Skeletal muscle tissue (tissue), 4 donors: ENCODE measurements around the gene DHRS7B. TPM values are rescaled to one million over a fixed set of nuclear protein-coding genes. Genes with fewer than 3 reads are reported as not detected.
"Not testable (repeated sequence)": the region's sequence is repeated elsewhere in the genome, so short reads cannot be mapped to it uniquely, and the experiment has no call there.

Experiments
- H3K27ac ChIP-seq: one replicate; pipeline ENCODE4 v1.7.0; 2013; ENCODE audit warnings: mild to moderate bottlenecking, low read depth, low read length, inconsistent platforms
- H3K27me3 ChIP-seq, 3 donors: one replicate each; pipeline ENCODE4 v1.7.0; 2013; ENCODE audit warnings: low read length in 3 of 3; ENCODE audit not compliant: control insufficient read depth in 3 of 3, insufficient read depth in 3 of 3
- H3K36me3 ChIP-seq, 3 donors: one replicate each; pipeline ENCODE4 v1.7.0; 2013; ENCODE audit warnings: low read length in 3 of 3; ENCODE audit not compliant: control insufficient read depth in 3 of 3, insufficient read depth in 3 of 3
- H3K4me1 ChIP-seq, 3 donors: one replicate each; pipeline ENCODE4 v1.7.0; 2013; ENCODE audit warnings: low read length in 3 of 3, mild to moderate bottlenecking in 3 of 3; ENCODE audit not compliant: control insufficient read depth in 3 of 3, insufficient read depth in 3 of 3
- H3K4me3 ChIP-seq, 3 donors: one replicate each; pipeline ENCODE4 v1.7.0; 2013; ENCODE audit warnings: low read length in 3 of 3
- H3K9ac ChIP-seq, 3 donors: one replicate each; pipeline ENCODE4 v1.7.0; 2013; ENCODE audit warnings: low read length in 3 of 3, mild to moderate bottlenecking in 3 of 3, moderate library complexity in 2 of 3, low read depth in 1 of 3
- H3K9me3 ChIP-seq, 3 donors: one replicate each; pipeline ENCODE4 v1.7.0; 2013; ENCODE audit warnings: low read length in 3 of 3; ENCODE audit not compliant: control insufficient read depth in 3 of 3
- total RNA-seq: library from RNA; depleted of rRNA; stranded (reverse); fragments of >200 nt; gene quantifications from one replicate; pipeline ENCODE4 v1.2.3, GENCODE V29; 2014
- donor health status: Osteomylitis.

The DHRS7B gene
- total RNA-seq, 1 donor from 2014 or later: 29.7 TPM

DNA sequence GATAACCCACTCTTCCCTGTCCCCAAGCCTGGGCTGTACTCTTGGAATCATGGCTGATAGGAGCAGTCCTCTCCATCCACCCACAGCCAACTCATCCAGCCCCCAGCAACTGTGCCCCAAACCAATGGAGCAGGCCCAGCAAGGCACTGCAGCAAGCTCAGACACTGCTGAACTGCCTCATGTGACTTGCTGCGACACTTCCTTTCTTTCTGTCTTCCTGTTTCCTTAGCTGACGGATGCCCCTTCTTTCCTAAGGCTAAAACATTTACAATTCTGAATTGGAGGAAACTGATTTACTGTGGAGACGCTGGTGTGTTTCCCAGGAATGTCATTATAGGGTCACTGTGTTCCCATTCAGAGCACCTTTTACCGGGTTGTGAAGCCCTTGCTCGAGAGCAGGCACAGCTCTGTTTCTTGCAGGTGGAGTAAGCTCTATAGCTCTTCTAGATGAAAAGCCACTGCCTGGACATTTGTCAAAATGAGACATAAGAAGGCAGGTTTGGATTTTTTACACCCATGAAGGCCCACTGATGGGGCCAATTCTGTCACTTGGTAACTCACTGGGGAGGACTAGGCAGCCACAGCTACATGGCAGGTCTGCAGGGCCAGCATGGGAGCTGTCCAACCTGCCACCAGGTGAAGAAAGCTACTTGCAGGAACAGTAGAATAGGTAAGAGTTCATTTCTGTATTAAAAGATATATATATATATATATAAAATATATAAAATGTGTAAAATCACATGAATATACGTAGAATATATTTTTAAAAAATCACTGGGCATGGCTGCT is 59.8 kb downstream of the DHRS7B start:
- peak overlapping the region in 1 of 3 donors; percentile 8 for H3K9ac ChIP-seq
- no peaks in the 10 kb centered on the region for H3K9me3 ChIP-seq
- H3K36me3 ChIP-seq: peaks cover 33 to 44% (median 34%) of the 10 kb centered on the region in 3 donors
- no peaks in the 10 kb centered on the region for H3K27me3 ChIP-seq
- peaks cover 38 to 46% (median 41%) of the 10 kb centered on the region in 3 donors for H3K4me1 ChIP-seq
- H3K4me3 ChIP-seq: peak overlapping the region in 1 of 3 donors; percentile 23
- H3K27ac ChIP-seq: no peak overlapping the region

DNA sequence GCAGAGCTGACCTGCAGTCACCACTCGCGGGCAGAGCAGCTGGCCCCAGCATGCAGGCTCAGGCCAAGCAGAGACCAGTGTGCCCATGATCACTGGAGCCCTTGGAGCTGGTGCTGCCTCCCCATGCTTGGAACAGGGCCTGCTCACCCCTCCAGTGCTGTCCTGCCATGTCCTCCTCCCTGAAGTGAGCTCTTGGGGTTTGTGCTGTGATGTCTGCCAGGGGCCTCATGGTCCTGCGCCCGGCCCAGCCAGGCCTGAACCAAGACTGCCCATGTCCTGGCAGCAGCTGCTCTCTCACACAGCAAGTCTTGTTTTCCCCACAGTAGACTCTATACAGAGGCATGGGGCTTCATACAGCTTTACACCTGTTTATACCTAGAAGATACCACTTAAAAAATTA is 62.6 kb downstream of the DHRS7B start:
- Histone ChIP-seq H3K27ac (no peak overlapping the region), H3K27me3 (no peaks in the 10 kb centered on the region), H3K9me3 (no peaks in the 10 kb centered on the region), H3K9ac (peak overlapping the region in 2 of 3 donors; percentile 33 to 47), H3K36me3 (peaks cover 24 to 36% (median 24%) of the 10 kb centered on the region in 3 donors), H3K4me1 (peaks cover 49 to 51% (median 50%) of the 10 kb centered on the region in 3 donors), H3K4me3 (peak overlapping the region in 1 of 3 donors; percentile 2)

DNA sequence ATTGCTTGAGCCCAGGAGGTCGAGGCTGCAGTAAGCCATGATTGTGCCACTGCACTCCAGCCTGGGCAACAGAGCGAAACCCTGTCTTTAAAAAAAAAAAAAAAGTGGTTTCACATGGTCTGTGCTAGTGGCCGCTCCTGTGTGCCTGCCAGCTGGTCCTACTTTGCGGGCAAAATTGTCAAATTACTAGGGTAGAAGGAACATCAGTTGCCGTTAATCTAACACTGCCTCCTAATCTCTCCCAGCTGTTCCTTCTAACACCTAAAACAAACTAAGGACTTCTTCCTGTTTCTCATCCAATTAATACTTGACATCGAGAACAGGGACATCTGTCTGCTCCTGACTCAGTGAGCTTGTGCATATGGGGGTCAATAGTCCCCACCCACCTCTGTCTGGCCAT is 63.3 kb downstream of the DHRS7B start:
- no peak overlapping the region for H3K4me3 ChIP-seq
- peaks cover 17 to 30% (median 20%) of the 10 kb centered on the region in 3 donors for H3K36me3 ChIP-seq
- H3K9me3 ChIP-seq: no peaks in the 10 kb centered on the region
- peaks cover 47 to 50% (median 49%) of the 10 kb centered on the region in 3 donors for H3K4me1 ChIP-seq
- H3K9ac ChIP-seq: no peak overlapping the region
- H3K27me3 ChIP-seq: no peaks in the 10 kb centered on the region
- no peak overlapping the region for H3K27ac ChIP-seq

DNA sequence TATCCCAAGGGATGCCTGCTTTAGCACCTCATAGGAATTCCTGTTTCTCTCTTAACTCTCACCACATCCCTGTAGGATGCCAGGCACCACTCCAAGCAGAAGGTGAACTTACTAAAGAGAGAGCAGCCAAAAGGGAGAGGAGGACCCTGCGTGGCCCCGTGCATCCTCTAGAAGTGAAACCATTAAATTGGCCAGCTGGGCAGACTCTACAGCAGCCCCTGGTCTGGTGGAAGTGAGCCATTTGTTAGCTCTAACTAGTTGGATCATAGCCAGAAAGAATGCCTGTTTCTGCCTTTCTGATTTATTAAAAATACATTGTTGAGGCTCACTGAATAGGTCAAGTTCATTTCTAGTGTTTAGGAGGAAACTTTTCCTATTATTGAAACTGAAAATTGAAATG is 64.9 kb downstream of the DHRS7B start:
- H3K27me3 ChIP-seq: no peaks in the 10 kb centered on the region
- no peak overlapping the region for H3K4me3 ChIP-seq
- H3K9ac ChIP-seq: no peak overlapping the region
- peaks cover 44 to 54% (median 49%) of the 10 kb centered on the region in 3 donors for H3K4me1 ChIP-seq
- H3K9me3 ChIP-seq: no peaks in the 10 kb centered on the region
- no peak overlapping the region for H3K27ac ChIP-seq
- peaks cover 10 to 20% (median 17%) of the 10 kb centered on the region in 3 donors for H3K36me3 ChIP-seq

DNA sequence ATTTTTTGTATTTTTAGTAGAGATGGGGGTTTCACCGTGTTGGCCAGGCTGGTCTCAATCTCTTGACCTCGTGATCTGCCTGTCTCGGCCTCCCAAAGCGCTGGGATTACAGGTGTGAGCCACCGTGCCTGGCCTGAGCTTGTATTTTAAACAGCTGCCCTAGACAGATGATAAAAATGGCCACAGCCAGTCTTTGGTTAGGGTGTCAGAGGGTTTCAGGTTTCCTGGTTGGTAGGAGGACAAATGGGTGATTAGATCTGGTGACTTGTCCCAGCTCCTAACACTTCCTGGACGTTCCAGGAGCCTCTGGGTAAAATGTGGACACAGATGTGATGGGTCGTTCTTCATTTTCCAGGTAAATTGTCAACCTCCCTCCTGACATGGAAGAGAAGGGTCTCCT is 65.7 kb downstream of the DHRS7B start:
- not testable (repeated sequence) for H3K9me3 ChIP-seq, H3K27me3 ChIP-seq, H3K27ac ChIP-seq, H3K4me3 ChIP-seq, H3K9ac ChIP-seq
- H3K4me1 ChIP-seq: peaks cover 47 to 56% (median 50%) of the 10 kb centered on the region in 3 donors
- peaks cover 16 to 26% (median 22%) of the 10 kb centered on the region in 3 donors for H3K36me3 ChIP-seq

DNA sequence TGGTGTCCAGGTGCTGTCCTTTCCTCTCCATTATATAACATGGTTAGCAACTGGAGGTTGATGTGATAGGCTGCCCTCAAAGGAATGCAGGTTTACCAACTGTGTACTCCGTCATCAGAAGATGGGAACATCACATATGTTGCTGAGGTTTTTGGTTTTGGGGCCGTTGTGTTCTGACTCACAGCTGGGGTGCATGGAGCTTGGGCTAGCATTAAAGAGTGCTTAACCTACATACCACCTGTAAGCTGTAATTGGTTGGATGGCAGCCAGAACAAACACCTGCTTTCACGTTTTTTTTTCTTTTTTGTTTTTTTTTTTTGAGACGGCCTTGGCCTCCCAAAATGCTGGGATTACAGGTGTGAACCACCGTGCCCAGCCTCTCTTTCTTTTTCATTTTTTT is 66.3 kb downstream of the DHRS7B start:
- Histone ChIP-seq H3K27me3 (no peaks in the 10 kb centered on the region), H3K4me3 (no peak overlapping the region), H3K9ac (no peak overlapping the region), H3K9me3 (no peaks in the 10 kb centered on the region), H3K36me3 (peaks cover 22 to 32% (median 28%) of the 10 kb centered on the region in 3 donors), H3K4me1 (peaks cover 53 to 62% (median 55%) of the 10 kb centered on the region in 3 donors), H3K27ac (no peak overlapping the region)

DNA sequence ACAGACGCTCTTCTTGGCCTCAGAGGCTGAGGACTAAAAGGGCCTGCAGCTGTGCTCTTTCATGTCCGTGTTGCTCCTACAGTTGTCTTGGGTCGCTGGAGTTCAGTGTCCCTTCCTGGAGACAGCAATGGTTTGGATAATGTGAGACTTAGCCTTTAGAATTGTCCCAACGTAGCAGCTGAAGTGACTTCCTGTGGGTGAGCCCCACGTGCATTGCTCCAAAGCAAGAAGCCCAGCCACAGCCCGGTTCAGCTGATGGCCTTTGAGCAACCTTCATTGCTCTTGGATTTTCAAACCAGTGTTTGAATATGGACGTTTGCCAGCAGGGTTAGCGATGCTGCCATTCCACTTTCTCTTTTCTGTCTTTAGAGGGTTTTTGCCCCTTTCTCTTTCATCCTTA is 67.5 kb downstream of the DHRS7B start:
- peak overlapping the region in 2 of 3 donors; percentile 22 to 55 for H3K9ac ChIP-seq
- no peaks in the 10 kb centered on the region for H3K27me3 ChIP-seq
- peaks cover 58 to 69% (median 62%) of the 10 kb centered on the region in 3 donors for H3K4me1 ChIP-seq
- peaks cover 22 to 32% (median 26%) of the 10 kb centered on the region in 3 donors for H3K36me3 ChIP-seq
- H3K27ac ChIP-seq: peak overlapping the region; percentile 48
- no peaks in the 10 kb centered on the region for H3K9me3 ChIP-seq
- H3K4me3 ChIP-seq: peak overlapping the region in 1 of 3 donors; percentile 43

DNA sequence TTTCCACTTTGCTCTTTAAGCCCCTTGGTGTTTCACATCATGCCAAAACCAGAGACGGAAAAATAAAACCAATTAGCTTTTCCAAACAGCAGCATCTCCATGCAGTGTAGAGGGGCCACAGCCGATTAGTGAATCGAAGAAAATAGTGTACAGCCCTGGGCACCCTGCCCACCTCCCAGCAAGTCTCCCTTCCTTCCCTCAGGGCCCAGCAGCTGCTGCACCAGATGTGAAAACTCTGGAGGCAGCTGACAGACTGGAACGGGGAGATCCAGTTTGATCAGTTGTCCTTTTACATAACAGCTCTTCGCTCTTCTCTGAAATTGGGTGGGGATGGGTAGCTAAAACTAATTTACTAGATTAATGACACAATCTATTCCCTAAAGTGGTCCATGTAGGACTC is 67.9 kb downstream of the DHRS7B start:
- Histone ChIP-seq H3K4me3 (peak overlapping the region in 1 of 3 donors; percentile 24), H3K4me1 (peaks cover 61 to 72% (median 66%) of the 10 kb centered on the region in 3 donors), H3K9ac (no peak overlapping the region), H3K27me3 (no peaks in the 10 kb centered on the region), H3K36me3 (peaks cover 22 to 30% (median 26%) of the 10 kb centered on the region in 3 donors), H3K27ac (peak overlapping the region; percentile 48), H3K9me3 (no peaks in the 10 kb centered on the region)

DNA sequence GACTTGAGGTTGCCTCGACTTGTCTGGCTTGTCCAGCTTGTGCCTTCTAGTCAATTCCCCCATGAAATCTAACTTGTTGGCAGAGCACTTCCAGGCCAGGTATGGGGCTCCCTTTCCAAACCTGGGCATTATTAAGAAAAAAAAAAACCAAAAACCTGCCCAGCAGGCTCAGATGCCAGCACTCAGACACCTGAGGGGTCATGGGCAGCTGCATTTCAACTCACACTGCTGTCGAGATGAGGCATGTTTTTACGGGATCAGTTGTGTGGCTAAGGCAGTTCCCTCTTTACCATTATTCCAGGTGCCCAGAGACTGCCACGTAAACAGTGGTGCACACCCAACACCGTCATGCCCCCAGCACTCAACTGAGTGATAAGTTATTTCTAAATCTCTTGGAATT is 69.4 kb downstream of the DHRS7B start:
- Histone ChIP-seq H3K36me3 (peaks cover 17 to 25% (median 24%) of the 10 kb centered on the region in 3 donors), H3K27me3 (no peaks in the 10 kb centered on the region), H3K27ac (no peak overlapping the region), H3K9me3 (no peaks in the 10 kb centered on the region), H3K4me3 (no peak overlapping the region), H3K4me1 (peaks cover 64 to 81% (median 74%) of the 10 kb centered on the region in 3 donors), H3K9ac (peak overlapping the region in 1 of 3 donors; percentile 33)

DNA sequence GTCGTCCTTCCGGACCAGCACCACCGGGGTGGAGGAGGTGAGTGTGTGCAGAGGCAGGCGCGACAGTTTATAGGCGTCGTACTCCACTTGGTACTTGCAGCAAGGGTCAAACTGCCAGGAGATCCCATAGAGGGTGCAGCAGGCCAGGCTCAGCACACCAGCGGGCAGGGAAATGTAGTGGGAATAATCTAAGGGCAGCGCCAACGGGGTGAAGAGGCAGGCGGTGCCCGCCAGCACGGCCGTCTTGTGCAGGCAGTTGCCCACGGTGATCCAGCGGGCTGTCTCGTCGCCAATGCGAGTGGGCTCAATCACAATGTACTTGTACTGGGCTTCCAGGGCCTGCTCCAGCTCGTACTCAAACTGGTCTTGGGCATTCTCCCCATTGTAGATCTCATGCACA is 71.6 kb downstream of the DHRS7B start:
- H3K9ac ChIP-seq: peak overlapping the region in 2 of 3 donors; percentile 25 to 35
- H3K4me3 ChIP-seq: no peak overlapping the region
- H3K27ac ChIP-seq: peak overlapping the region; percentile 72
- peaks cover 21 to 26% (median 22%) of the 10 kb centered on the region in 3 donors for H3K36me3 ChIP-seq
- no peaks in the 10 kb centered on the region for H3K27me3 ChIP-seq
- H3K4me1 ChIP-seq: peaks cover 68 to 84% (median 80%) of the 10 kb centered on the region in 3 donors
- no peaks in the 10 kb centered on the region for H3K9me3 ChIP-seq
